ENCODE results near the gene NKD2. TPM values are rescaled to one million over a fixed set of nuclear protein-coding genes. Genes with fewer than 3 reads are reported as not detected.

Gene NKD2
- total RNA-seq, 1 experiment from 2014 or later = 20.4 TPM

DNA sequence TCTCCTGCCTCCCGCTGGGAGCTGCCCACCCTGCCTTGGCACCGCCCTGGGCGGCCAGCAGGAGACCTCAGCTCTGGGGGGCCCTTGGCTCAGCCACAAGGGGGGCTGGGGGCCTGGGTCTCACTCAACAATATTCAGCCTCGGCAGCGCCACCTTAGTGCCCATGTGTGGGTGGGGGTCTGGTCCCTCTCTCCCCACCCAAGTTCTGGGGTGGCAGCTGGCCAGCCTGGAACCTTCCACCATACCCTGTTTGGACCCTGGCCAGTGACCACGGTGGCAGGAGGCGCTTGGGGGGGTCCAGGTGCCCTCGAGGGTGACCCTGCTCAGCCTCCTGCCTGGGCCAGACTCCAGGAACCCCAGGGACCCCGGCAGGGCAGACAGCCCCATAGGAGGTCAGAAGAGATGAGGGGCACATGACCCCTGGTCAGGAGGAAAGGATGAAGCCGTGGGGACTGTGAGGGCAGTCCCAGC lies 22.2 kb downstream of the NKD2 start:
- no TSS peak for BruUV-seq (replicated peaks)
- no peak for ATAC-seq

DNA sequence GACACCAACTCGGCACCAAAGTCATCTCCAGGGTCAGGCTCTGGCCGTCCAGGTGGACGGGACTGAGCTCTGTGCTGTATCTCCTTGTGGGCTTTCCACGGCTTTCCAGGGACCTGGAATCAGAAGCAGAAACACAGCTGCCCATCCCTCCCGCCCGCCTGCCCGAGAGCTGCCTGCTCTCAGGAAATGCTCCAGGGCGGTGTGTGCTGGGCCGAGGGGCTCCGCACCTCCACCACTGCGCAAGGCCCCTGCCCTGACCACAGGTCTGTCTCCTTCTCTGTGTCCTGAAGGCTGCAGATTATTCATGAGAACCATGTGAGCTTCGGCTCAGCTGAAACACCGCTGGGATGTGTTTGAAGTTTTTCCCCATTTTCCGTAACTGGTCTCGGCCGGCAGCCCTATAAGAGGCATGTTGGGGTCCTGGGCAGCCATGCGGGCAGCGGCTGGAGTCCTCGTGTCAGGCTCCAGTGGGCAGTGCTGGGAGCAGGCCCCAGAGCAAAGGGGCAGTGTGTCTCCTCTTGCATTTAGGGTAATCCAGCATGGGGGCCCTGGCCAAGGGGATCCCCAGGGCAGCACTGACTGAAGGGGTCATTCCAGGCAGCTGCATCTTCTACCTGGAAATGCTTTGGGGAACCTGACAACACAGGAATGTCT lies 22.8 kb downstream of the NKD2 start:
- intact Hi-C loops (cut with micrococcal nuclease) = no loop called here
- BruUV-seq (replicated peaks) = no TSS peak
- POLR2A ChIA-PET = no interaction called here
- H3K27ac ChIP-seq (ENCODE audit: low read depth, low read length) = no peak overlapping the region
- H4K20me1 ChIP-seq (ENCODE audit: insufficient read depth) = no peaks in the 10 kb centered on the region
- no peak for TF ChIP-seq SIN3A (IDR thresholded peaks at IDR 0.05; ENCODE audit: low read depth)
- no peak for TF ChIP-seq CBX3 (IDR thresholded peaks at IDR 0.05; ENCODE audit: low read depth)
- no peak for TF ChIP-seq POLR2AphosphoS5 (IDR thresholded peaks at IDR 0.05; ENCODE audit: low read depth, low read length)
- no peaks in the 10 kb centered on the region for H3K4me1 ChIP-seq (ENCODE audit: control insufficient read depth in 1 of 2, insufficient read depth in 2 of 2, low read length in 2 of 2)
- ATAC-seq = no peak
- CTCF ChIA-PET = no interaction called here
- no peaks in the 10 kb centered on the region for H3K27me3 ChIP-seq (ENCODE audit: insufficient read depth, low read length)
- DNase-seq (ENCODE audit: low read depth, low spot score) = no peak
- H3K9ac ChIP-seq (ENCODE audit: low read length) = no peak overlapping the region
- no peaks in the 10 kb centered on the region for H3K9me3 ChIP-seq (ENCODE audit: control insufficient read depth in 1 of 2, insufficient read depth in 1 of 2, low read depth in 1 of 2, low read length in 2 of 2)
- no peak overlapping the region for H3K4me3 ChIP-seq (replicated peaks in 1 of 2; ENCODE audit: low read depth in 1 of 2, low read length in 2 of 2)
- RAD21 ChIA-PET (ENCODE audit: low non-redundant PET in 1 of 2, low total read pairs in 2 of 2, uncharacterized antibody in 2 of 2, unreplicated experiment in 2 of 2) = no interaction called here
- H2AFZ ChIP-seq (ENCODE audit: low read depth, low read length, poor library complexity, severe bottlenecking) = no peak overlapping the region
- H3K79me2 ChIP-seq (ENCODE audit: insufficient read depth, low read length) = no peaks in the 10 kb centered on the region
- no peaks in the 10 kb centered on the region for H3K36me3 ChIP-seq (ENCODE audit: control insufficient read depth in 1 of 2, insufficient read depth in 2 of 2, low read length in 2 of 2)
- no peak overlapping the region for H3K4me2 ChIP-seq (ENCODE audit: low read length)
- H3K9me2 ChIP-seq (ENCODE audit: insufficient read depth) = no peaks in the 10 kb centered on the region

More for the DNA sequence above, 22.2 kb downstream of the NKD2 start:
- DNase-seq (ENCODE audit: low read depth, low spot score) = no peak
- no peak overlapping the region for H3K4me3 ChIP-seq (replicated peaks in 1 of 2; ENCODE audit: low read depth in 1 of 2, low read length in 2 of 2)
- POLR2A ChIA-PET = no interaction called here
- CTCF ChIA-PET = no interaction called here
- no peak overlapping the region for H3K4me2 ChIP-seq (ENCODE audit: low read length)
- H4K20me1 ChIP-seq (ENCODE audit: insufficient read depth) = no peaks in the 10 kb centered on the region
- no peak overlapping the region for H2AFZ ChIP-seq (ENCODE audit: low read depth, low read length, poor library complexity, severe bottlenecking)
- TF ChIP-seq SRF (IDR thresholded peaks at IDR 0.05; ENCODE audit: low read depth) (no peak), JUND (IDR thresholded peaks at IDR 0.05) (no peak)
- H3K36me3 ChIP-seq (ENCODE audit: control insufficient read depth in 1 of 2, insufficient read depth in 2 of 2, low read length in 2 of 2) = no peaks in the 10 kb centered on the region
- H3K79me2 ChIP-seq (ENCODE audit: insufficient read depth, low read length) = no peaks in the 10 kb centered on the region
- no peaks in the 10 kb centered on the region for H3K4me1 ChIP-seq (ENCODE audit: control insufficient read depth in 1 of 2, insufficient read depth in 2 of 2, low read length in 2 of 2)
- no peaks in the 10 kb centered on the region for H3K27me3 ChIP-seq (ENCODE audit: insufficient read depth, low read length)
- H3K9ac ChIP-seq (ENCODE audit: low read length) = no peak overlapping the region
- RAD21 ChIA-PET (ENCODE audit: low non-redundant PET in 1 of 2, low total read pairs in 2 of 2, uncharacterized antibody in 2 of 2, unreplicated experiment in 2 of 2) = no interaction called here
- intact Hi-C loops (cut with micrococcal nuclease) = no loop called here
- no peaks in the 10 kb centered on the region for H3K9me3 ChIP-seq (ENCODE audit: control insufficient read depth in 1 of 2, insufficient read depth in 1 of 2, low read depth in 1 of 2, low read length in 2 of 2)
- H3K27ac ChIP-seq (ENCODE audit: low read depth, low read length) = no peak overlapping the region
- no peaks in the 10 kb centered on the region for H3K9me2 ChIP-seq (ENCODE audit: insufficient read depth)

All from HCT116 (cell line).